Panc1 (cell line): Measurements from ENCODE around the gene SLC44A4. TPM values are rescaled to one million over a fixed set of nuclear protein-coding genes. Genes with fewer than 3 reads are reported as not detected.

Experiments used
- ATAC-seq: fragments of 200-7000 bp; cut with Tn5 transposase; 2 replicates; pipeline ENCODE4 v1.9.1; 2020; ENCODE audit warnings: mild to moderate bottlenecking, moderate library complexity
- BruUV-seq: library from RNA; stranded (reverse); fragments of 400-500 nt; replicated peaks from 2 replicates; lab custom pipeline; 2021; lab: Mats Ljungman, UMichigan
- CTCF ChIA-PET: fragments of 300-600 bp; sonication (Branson Sonifier 250); formaldehyde crosslinking; loops from one replicate; lab custom pipeline; 2022; ENCODE audit warnings: antibody characterized with exemption; lab: Charles Lee
- POLR2A ChIA-PET: fragments of 300-600 bp; sonication (Branson Sonifier 250); formaldehyde crosslinking; loops from one replicate; lab custom pipeline; 2022; ENCODE audit warnings: antibody characterized with exemption; lab: Charles Lee
- DNase-seq: peaks from one replicate; pipeline ENCODE4 v3.0.0-alpha.2; 2010; ENCODE audit warnings: low read depth, low spot score
- H3K27ac ChIP-seq: 2 replicates; pipeline ENCODE4 v1.5.1; 2011; ENCODE audit warnings: mild to moderate bottlenecking, low read length, inconsistent platforms
- H3K27me3 ChIP-seq: fragments of 200-500 bp; sonication (Bioruptor generic); 2 replicates; pipeline ENCODE4 v1.6.0; 2014; ENCODE audit warnings: low read length, inconsistent platforms; ENCODE audit not compliant: control insufficient read depth, insufficient read depth
- H3K36me3 ChIP-seq: fragments of 200-500 bp; sonication (Bioruptor generic); 2 replicates; pipeline ENCODE4 v1.5.1; 2014; ENCODE audit warnings: inconsistent platforms, mild to moderate bottlenecking, low read length, moderate library complexity; ENCODE audit not compliant: control insufficient read depth, insufficient read depth
- H3K4me1 ChIP-seq: 2 replicates; pipeline ENCODE4 v1.5.1; 2011; ENCODE audit warnings: inconsistent platforms, mild to moderate bottlenecking, low read length, moderate library complexity; ENCODE audit not compliant: control insufficient read depth, insufficient read depth
- H3K4me3 ChIP-seq, 2 experiments: 2 replicates each; pipeline ENCODE4 v1.5.1; 2011 to 2012; ENCODE audit warnings: low read depth in 2 of 2, low read length in 2 of 2, mild to moderate bottlenecking in 2 of 2, inconsistent platforms in 1 of 2, moderate library complexity in 1 of 2
- H3K9me3 ChIP-seq: fragments of 200-500 bp; sonication (Bioruptor generic); 2 replicates; pipeline ENCODE4 v1.5.1; 2014; ENCODE audit warnings: low read depth, mild to moderate bottlenecking, inconsistent platforms, low read length, moderate library complexity; ENCODE audit not compliant: control insufficient read depth, insufficient read depth
- POLR2AphosphoS5 ChIP-seq: IDR thresholded peaks from 2 replicates; pipeline ENCODE4 v1.6.1; 2012; ENCODE audit warnings: mild to moderate bottlenecking, low read depth, low read length, moderate library complexity
- SIN3A ChIP-seq: IDR thresholded peaks from 2 replicates; pipeline ENCODE4 v1.6.1; 2012; ENCODE audit warnings: low read depth, mild to moderate bottlenecking, low read length, moderate library complexity, borderline replicate concordance; ENCODE audit not compliant: insufficient read depth
- TCF7L2 ChIP-seq: IDR thresholded peaks from 2 replicates; pipeline ENCODE4 v1.6.1; 2011; ENCODE audit warnings: mild to moderate bottlenecking, low read depth, low read length, inconsistent platforms
- in situ Hi-C: cut with HindIII; loops from 2 replicates; pipeline ENCODE4 v1.10.0; 2016; ENCODE audit warnings: low sequenced_read_pairs, low pct_unique_long_range_greater_than_20kb
- intact Hi-C: fragments of 100-400 bp; cut with micrococcal nuclease; formaldehyde crosslinking; loops from one replicate; pipeline ENCODE4 v1.10.0; 2022; ENCODE audit not compliant: unreplicated experiment
- total RNA-seq: library from RNA; stranded (reverse); gene quantifications from one replicate; pipeline ENCODE4 v1.2.1, GENCODE V29; 2021; ENCODE audit not compliant: unreplicated experiment
- TF ChIP-seq, protein P1 (sequence below): fragments of 450-650 bp; IDR thresholded peaks from 2 replicates; pipeline ENCODE4 v1.5.1; 2017; ENCODE audit warnings: mild to moderate bottlenecking
- TF ChIP-seq, protein P2 (sequence below), 2 experiments: IDR thresholded peaks; 2 replicates each; pipeline ENCODE4 v1.6.1; 2011 to 2012; ENCODE audit warnings: low read depth in 2 of 2, control low read depth in 1 of 2, low read length in 1 of 2, mild to moderate bottlenecking in 1 of 2, moderate library complexity in 1 of 2; ENCODE audit not compliant: insufficient read depth in 1 of 2

SLC44A4 gene
- total RNA-seq, 1 experiment from 2014 or later = 2.7 TPM

DNA sequence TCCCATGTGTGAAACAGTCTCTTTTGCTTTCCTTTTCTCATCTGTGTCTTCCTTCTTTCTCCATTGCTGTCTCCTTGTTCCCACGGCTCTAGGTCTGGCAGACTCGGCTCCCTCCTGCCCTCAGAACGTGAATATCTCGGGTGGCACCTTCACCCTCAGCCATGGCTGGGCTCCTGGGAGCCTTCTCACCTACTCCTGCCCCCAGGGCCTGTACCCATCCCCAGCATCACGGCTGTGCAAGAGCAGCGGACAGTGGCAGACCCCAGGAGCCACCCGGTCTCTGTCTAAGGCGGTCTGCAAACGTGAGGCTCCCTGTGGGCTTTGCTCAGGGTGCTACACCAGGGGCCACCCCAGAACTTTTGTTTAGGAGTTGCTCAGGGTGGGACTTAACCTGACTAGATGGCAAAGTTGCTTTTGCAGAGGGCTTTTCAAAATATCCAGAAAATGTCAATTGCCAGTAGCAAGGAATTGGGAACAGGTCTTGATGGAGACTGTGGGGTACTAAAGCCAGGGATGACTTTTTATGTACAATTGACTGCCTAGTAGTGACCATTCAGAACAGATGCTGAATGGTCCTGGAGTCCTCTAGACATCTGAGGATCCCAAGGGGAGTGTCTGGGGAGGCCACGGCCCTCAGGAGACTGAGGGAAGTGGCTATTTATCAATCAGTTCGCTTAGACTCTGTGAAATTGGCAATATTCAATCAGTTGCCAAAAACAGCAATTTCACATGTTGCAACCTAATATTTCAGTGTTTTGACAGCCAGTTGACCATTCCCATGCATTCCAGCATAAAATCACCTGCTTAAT is 49.3 kb upstream of the SLC44A4 start:
- Histone ChIP-seq H3K4me1 (no peaks in the 10 kb centered on the region; the same call in 1 of the 2 replicates), H3K9me3 (no peaks in the 10 kb centered on the region), H3K27me3 (no peaks in the 10 kb centered on the region), H3K4me3 (no peak overlapping the region), H3K36me3 (no peaks in the 10 kb centered on the region), H3K27ac (peak overlapping the region; percentile 29; the same call in 1 of the 2 replicates)
- ChIA-PET CTCF (no interaction called here), POLR2A (no interaction called here)
- in situ Hi-C loops (no loop called here), intact Hi-C loops (no loop called here)
- DNase-seq = no peak
- TF ChIP-seq TCF7L2 (no peak), SIN3A (no peak), POLR2AphosphoS5 (no peak)
- TF ChIP-seq, protein P1, sequence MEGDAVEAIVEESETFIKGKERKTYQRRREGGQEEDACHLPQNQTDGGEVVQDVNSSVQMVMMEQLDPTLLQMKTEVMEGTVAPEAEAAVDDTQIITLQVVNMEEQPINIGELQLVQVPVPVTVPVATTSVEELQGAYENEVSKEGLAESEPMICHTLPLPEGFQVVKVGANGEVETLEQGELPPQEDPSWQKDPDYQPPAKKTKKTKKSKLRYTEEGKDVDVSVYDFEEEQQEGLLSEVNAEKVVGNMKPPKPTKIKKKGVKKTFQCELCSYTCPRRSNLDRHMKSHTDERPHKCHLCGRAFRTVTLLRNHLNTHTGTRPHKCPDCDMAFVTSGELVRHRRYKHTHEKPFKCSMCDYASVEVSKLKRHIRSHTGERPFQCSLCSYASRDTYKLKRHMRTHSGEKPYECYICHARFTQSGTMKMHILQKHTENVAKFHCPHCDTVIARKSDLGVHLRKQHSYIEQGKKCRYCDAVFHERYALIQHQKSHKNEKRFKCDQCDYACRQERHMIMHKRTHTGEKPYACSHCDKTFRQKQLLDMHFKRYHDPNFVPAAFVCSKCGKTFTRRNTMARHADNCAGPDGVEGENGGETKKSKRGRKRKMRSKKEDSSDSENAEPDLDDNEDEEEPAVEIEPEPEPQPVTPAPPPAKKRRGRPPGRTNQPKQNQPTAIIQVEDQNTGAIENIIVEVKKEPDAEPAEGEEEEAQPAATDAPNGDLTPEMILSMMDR = no peak
- TF ChIP-seq, protein P2, sequence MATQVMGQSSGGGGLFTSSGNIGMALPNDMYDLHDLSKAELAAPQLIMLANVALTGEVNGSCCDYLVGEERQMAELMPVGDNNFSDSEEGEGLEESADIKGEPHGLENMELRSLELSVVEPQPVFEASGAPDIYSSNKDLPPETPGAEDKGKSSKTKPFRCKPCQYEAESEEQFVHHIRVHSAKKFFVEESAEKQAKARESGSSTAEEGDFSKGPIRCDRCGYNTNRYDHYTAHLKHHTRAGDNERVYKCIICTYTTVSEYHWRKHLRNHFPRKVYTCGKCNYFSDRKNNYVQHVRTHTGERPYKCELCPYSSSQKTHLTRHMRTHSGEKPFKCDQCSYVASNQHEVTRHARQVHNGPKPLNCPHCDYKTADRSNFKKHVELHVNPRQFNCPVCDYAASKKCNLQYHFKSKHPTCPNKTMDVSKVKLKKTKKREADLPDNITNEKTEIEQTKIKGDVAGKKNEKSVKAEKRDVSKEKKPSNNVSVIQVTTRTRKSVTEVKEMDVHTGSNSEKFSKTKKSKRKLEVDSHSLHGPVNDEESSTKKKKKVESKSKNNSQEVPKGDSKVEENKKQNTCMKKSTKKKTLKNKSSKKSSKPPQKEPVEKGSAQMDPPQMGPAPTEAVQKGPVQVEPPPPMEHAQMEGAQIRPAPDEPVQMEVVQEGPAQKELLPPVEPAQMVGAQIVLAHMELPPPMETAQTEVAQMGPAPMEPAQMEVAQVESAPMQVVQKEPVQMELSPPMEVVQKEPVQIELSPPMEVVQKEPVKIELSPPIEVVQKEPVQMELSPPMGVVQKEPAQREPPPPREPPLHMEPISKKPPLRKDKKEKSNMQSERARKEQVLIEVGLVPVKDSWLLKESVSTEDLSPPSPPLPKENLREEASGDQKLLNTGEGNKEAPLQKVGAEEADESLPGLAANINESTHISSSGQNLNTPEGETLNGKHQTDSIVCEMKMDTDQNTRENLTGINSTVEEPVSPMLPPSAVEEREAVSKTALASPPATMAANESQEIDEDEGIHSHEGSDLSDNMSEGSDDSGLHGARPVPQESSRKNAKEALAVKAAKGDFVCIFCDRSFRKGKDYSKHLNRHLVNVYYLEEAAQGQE (IDR thresholded peaks at IDR 0.05; ENCODE audit: insufficient read depth in 1 of 2, low read depth in 2 of 2, low read length in 1 of 2) = no peak
- peak; percentile 22; the same call in 1 of the 2 replicates for ATAC-seq
- no TSS peak for BruUV-seq

DNA sequence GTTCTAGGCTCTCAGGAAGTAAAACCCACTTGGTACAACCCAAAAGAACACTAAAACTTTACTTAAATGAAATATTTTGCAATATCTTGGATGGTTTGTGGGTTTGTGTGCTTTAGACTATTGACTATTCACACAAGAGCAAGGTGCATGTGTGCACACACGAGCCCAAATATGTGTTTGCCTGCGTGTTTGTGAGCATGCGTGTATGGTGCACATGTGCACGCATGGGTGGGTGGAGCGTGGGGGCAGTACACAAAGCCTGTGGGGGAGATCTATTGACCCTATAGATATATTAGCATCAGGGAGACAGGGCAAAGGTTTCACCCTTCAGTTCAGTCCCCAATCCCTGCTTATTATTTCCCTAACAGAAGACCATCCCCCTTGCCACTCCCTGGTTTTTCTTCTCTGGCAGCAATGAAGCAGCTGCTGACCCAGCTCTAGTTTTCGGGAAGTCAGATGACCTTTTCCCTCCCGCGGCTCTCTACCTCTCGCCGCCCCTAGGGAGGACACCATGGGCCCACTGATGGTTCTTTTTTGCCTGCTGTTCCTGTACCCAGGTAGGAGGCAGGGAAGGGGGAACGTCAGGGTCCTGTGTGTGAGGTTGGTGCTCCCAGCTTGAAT is 48.6 kb upstream of the SLC44A4 start, which contains the start of gene C2:
Gene C2, plus strand, starts transcription at position 476 of the 621 bp plus-strand sequence. Its CDS starts 36 bp downstream, at position 512.
- Histone ChIP-seq H3K36me3 (no peaks in the 10 kb centered on the region), H3K9me3 (no peaks in the 10 kb centered on the region), H3K27ac (peak within 1 kb of the TSS; percentile 29; the same call in 1 of the 2 replicates), H3K4me1 (no peaks in the 10 kb centered on the region), H3K4me3 (no peak within 1 kb of the TSS), H3K27me3 (no peaks in the 10 kb centered on the region)
- DNase-seq = no peak
- in situ Hi-C loops (no loop called here), intact Hi-C loops (no loop called here)
- no TSS peak for BruUV-seq
- CTCF ChIA-PET = no interaction called here
- peak; percentile 22; the same call in 1 of the 2 replicates for ATAC-seq
- POLR2A ChIA-PET = interaction anchor here (0.6 kb wide), 1 partner anchor 9 kb away, joined by 3 read pairs; no protein-coding TSS in a partner anchor
- TF ChIP-seq SIN3A (no peak), TCF7L2 (no peak), POLR2AphosphoS5 (no peak)
- TF ChIP-seq, protein P1 = no peak
- TF ChIP-seq, protein P2 (IDR thresholded peaks at IDR 0.05; ENCODE audit: insufficient read depth in 1 of 2, low read depth in 2 of 2, low read length in 1 of 2) = no peak
